HG03025 (cell line): ENCODE results near the gene VRTN.
A peak's percentile ranks its signal among the peaks of the same experiment; 100 is the strongest.

Source experiments
- ATAC-seq: cut with Tn5 transposase; IDR thresholded peaks from one replicate; pipeline ENCODE4 v1.9.1; 2021; ENCODE audit warnings: mild to moderate bottlenecking, moderate library complexity; ENCODE audit not compliant: unreplicated experiment, low FRiP score

The VRTN gene

DNA sequence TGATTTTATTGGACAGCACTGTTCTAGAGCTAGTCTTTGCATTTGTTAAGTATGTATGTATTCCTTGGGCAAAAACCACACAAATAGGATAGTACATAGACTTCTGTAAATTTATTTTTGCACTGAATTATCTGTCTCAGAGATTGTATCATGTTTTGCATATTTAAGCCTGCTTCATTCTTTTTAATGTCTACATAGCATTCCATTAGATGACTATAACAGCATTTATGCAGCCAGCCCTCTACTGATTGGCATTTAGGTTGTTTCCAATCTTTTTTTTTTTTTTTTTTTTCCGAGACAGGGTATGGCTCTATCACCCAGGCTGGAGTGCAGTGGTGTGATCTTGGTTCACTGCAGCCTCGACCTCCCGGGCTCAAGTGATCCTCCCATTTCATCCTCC lies 43.2 kb downstream of the VRTN start:
- ATAC-seq, result no peak

- ATAC-seq, result no peak
Observed at GRCh38 chr14:74392616-74393570, 44.6 kb downstream of the VRTN start.

DNA sequence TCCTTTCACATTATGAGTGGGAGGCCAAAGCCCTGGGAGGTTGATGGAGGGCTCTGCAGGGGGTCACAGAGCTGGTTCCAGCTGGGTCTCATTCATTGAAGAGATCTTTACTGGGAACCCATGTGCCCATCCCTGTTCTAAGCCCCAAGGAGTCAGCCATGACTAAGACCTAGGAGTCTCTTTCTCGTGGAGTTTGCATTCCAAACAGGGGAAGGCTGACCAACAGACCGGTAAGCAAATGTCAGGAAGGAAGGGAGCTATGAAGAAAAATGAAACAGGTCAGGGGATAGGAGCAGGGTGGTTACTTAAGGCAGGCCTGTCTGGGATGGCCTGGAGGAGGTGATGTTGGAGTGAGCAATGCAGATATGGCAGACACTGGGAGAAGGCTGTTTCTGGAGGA lies 46.3 kb downstream of the VRTN start:
- no peak for ATAC-seq

GRCh38 chr14:74395094-74395493 lies 46.8 kb downstream of the VRTN start:
- ATAC-seq, result no peak

- ATAC-seq, result no peak
Observed at GRCh38 chr14:74400031-74400685, 51.9 kb downstream of the VRTN start.

GRCh38 chr14:74400919-74401503 lies 52.7 kb downstream of the VRTN start:
- no peak for ATAC-seq

GRCh38 chr14:74401504-74402241 lies 53.4 kb downstream of the VRTN start:
- ATAC-seq, result peak; percentile 54

DNA sequence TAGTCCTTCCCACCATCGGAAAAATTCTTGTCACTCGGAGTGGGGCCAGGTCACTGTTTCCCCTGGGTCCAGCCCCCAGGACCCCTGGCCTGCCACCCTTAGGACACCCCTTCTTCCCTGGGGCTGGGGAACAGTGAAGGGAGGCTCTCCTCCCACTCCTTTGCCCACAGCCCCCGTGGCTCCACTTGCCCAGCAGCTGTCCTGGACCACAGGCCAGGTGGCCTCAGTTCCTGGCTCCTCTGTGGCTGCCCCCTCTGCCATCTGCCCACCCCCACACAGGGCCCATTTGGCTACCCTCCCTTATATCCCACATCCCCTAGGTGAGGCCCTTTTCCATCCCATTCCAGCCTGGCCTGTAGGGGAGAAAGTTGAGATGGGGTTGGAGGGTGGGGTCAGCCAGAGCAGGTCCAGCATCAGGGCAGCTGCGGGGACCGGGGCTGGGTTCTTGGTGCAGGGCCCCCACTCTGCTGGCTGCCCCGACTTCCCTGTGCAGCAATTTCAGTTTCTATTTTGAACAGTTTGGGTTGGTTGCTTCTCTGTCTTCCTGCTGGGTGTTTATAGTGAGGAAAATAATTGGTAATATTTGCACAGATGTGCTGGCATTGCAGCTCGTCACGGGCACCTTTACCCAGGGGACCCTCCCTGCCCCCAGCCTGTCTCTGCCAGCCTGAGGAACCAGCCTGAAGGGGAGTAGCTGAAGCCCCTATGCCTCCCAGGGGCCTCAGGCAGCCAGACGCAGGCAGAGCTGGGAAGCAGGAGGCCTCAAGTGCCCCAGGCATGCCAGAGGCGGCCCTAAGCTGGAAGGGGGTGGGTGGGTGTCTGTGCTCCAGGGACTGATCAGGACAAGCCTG lies 54.4 kb downstream of the VRTN start:
- ATAC-seq, result no peak

- no peak for ATAC-seq
Observed at GRCh38 chr14:74403619-74404417, 55.5 kb downstream of the VRTN start.

DNA sequence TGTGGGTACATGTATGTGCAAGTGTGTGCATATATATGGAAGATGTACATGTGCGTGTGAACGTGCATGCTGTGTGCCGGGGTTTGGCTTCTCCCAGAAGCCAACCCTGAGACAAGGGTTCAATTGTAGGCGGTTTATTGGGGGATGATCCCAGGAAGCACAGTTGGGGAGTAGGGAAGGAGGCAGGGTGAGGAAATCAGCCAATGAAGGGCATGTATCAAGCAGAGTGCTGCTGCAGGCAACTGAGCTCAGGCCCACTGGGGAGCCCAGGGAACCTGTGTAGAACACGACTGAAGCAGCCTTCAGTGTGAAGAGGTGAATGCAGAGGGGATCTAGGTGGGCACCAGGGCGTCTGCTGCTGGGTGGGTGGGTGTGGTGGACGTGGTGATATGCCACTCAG lies 56.2 kb downstream of the VRTN start:
- no peak for ATAC-seq

DNA sequence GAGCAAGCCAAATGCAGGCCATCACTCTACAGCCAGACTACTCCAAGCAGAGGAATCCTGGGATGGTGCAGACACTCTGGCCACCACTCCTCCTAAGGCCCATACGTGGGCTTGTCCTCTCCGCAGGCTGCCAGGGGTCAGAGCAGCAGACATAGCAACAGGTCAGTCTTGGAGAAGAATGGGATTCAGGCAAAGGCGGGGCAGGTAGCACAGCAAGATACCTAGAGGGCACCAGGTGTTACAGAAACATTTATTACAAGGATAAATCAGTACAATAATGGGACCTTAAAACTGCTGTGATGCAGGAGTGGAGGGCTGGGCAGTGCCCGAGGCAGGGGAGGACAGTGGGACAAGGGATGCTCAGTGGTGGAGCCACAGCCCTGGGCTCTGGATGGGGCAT lies 57.4 kb downstream of the VRTN start:
- no peak for ATAC-seq

GRCh38 chr14:74407021-74407800 lies 58.9 kb downstream of the VRTN start:
- no peak for ATAC-seq

- ATAC-seq, result no peak
Observed at GRCh38 chr14:74407801-74408154, 59.5 kb downstream of the VRTN start.

- ATAC-seq, result no peak
Observed at GRCh38 chr14:74408870-74409269, 60.6 kb downstream of the VRTN start.

GRCh38 chr14:74409441-74409840 lies 61.2 kb downstream of the VRTN start:
- no peak for ATAC-seq
